HG02943 (cell line): ENCODE results near the gene TYW1.
"Not testable (repeated sequence)": the region's sequence is repeated elsewhere in the genome, so short reads cannot be mapped to it uniquely, and the experiment has no call there.

Source experiments
- ATAC-seq: cut with Tn5 transposase; IDR thresholded peaks from one replicate; pipeline ENCODE4 v1.9.1; 2021; ENCODE audit warnings: mild to moderate bottlenecking, low read depth, moderate library complexity; ENCODE audit not compliant: unreplicated experiment

Gene TYW1

GRCh38 chr7:66996444-66997191 lies at the start of gene TYW1:
Gene TYW1 (plus strand): TSS chr7:66996833. CDS start chr7:66996979, 146 bp downstream.
- ATAC-seq = peak; percentile 88

GRCh38 chr7:66948480-66949109 lies 48.0 kb upstream of the TYW1 start:
- no peak for ATAC-seq

GRCh38 chr7:66950311-66950710 lies 46.3 kb upstream of the TYW1 start:
- no peak for ATAC-seq

GRCh38 chr7:66950763-66951162 lies 45.9 kb upstream of the TYW1 start:
- no peak for ATAC-seq

- ATAC-seq = no peak
Measured at GRCh38 chr7:66952343-66953043, 44.1 kb upstream of the TYW1 start.

GRCh38 chr7:66953044-66953427 lies 43.6 kb upstream of the TYW1 start:
- no peak for ATAC-seq

GRCh38 chr7:66957595-66958290 lies 38.9 kb upstream of the TYW1 start:
- ATAC-seq = no peak

- ATAC-seq = no peak
Measured at GRCh38 chr7:66958538-66959350, 37.9 kb upstream of the TYW1 start.

GRCh38 chr7:66960192-66960591 lies 36.4 kb upstream of the TYW1 start:
- ATAC-seq = no peak

GRCh38 chr7:66961096-66961495 lies 35.5 kb upstream of the TYW1 start:
- ATAC-seq = no peak

GRCh38 chr7:66964411-66964810 lies 32.2 kb upstream of the TYW1 start:
- no peak for ATAC-seq

GRCh38 chr7:66967029-66967428 lies 29.6 kb upstream of the TYW1 start:
- no peak for ATAC-seq

GRCh38 chr7:66969001-66969400 lies 27.6 kb upstream of the TYW1 start:
- ATAC-seq = not testable (repeated sequence)

- no peak for ATAC-seq
Measured at GRCh38 chr7:66970310-66970709, 26.3 kb upstream of the TYW1 start.

- no peak for ATAC-seq
Measured at GRCh38 chr7:66974986-66975590, 21.5 kb upstream of the TYW1 start.

GRCh38 chr7:66978312-66978711 lies 18.3 kb upstream of the TYW1 start:
- not testable (repeated sequence) for ATAC-seq

GRCh38 chr7:66979013-66979412 lies 17.6 kb upstream of the TYW1 start:
- not testable (repeated sequence) for ATAC-seq

GRCh38 chr7:66980336-66980735 lies 16.3 kb upstream of the TYW1 start:
- not testable (repeated sequence) for ATAC-seq

- ATAC-seq = not testable (repeated sequence)
Measured at GRCh38 chr7:66989552-66989951, 7.1 kb upstream of the TYW1 start.

GRCh38 chr7:66994051-66994450 lies 2.6 kb upstream of the TYW1 start:
- not testable (repeated sequence) for ATAC-seq
